DND-41 (cell line): ENCODE results near the gene CRISPLD2.
A peak's percentile ranks its signal among the peaks of the same experiment; 100 is the strongest.

Source experiments
- ATAC-seq: fragments of 200-7000 bp; cut with Tn5 transposase; 3 replicates; pipeline ENCODE4 v1.9.1; 2021; ENCODE audit warnings: low read depth; ENCODE audit not compliant: insufficient read depth
- DNase-seq: peaks from one replicate; pipeline ENCODE4 v3.0.0-alpha.2; 2020
- H2AFZ ChIP-seq: 2 replicates; pipeline ENCODE4 v1.6.0; 2012; ENCODE audit warnings: low read depth, low read length
- H3K27ac ChIP-seq: 2 replicates; pipeline ENCODE4 v1.5.1; 2012; ENCODE audit warnings: low read length, inconsistent platforms
- H3K27me3 ChIP-seq: fragments of 200-600 bp; sonication (generic); 2 replicates; pipeline ENCODE4 v1.6.0; 2012; ENCODE audit warnings: low read length, mild to moderate bottlenecking, inconsistent platforms; ENCODE audit not compliant: insufficient read depth, poor library complexity
- H3K36me3 ChIP-seq: 2 replicates; pipeline ENCODE4 v1.5.1; 2012; ENCODE audit warnings: low read length, inconsistent platforms; ENCODE audit not compliant: insufficient read depth
- H3K4me1 ChIP-seq: 2 replicates; pipeline ENCODE4 v1.5.1; 2012; ENCODE audit warnings: mild to moderate bottlenecking, low read length; ENCODE audit not compliant: insufficient read depth
- H3K4me2 ChIP-seq: 2 replicates; pipeline ENCODE4 v1.6.0; 2012; ENCODE audit warnings: mild to moderate bottlenecking, moderate library complexity, low read length, inconsistent platforms; ENCODE audit not compliant: insufficient read depth
- H3K4me3 ChIP-seq, 2 experiments: fragments of 200-600 bp in 1 of 2; shearing (Covaris generic) in 1 of 2; 2 replicates each; pipeline ENCODE4 v1.5.1; 2012 to 2016; ENCODE audit warnings: inconsistent platforms in 2 of 2, low read length in 2 of 2, mild to moderate bottlenecking in 2 of 2, low read depth in 1 of 2, moderate library complexity in 1 of 2
- H3K79me2 ChIP-seq: 2 replicates; pipeline ENCODE4 v1.6.0; 2012; ENCODE audit warnings: low read length, inconsistent platforms; ENCODE audit not compliant: insufficient read depth
- H3K9ac ChIP-seq: 2 replicates; pipeline ENCODE4 v1.6.0; 2012; ENCODE audit warnings: low read depth, mild to moderate bottlenecking, inconsistent platforms, low read length, moderate library complexity
- H3K9me3 ChIP-seq: 2 replicates; pipeline ENCODE4 v1.5.1; 2012; ENCODE audit warnings: low read length, moderate library complexity, mild to moderate bottlenecking, inconsistent platforms; ENCODE audit not compliant: insufficient read depth, severe bottlenecking
- H4K20me1 ChIP-seq: 2 replicates; pipeline ENCODE4 v1.6.0; 2012; ENCODE audit warnings: low read length; ENCODE audit not compliant: insufficient read depth
- EZH2 ChIP-seq: IDR thresholded peaks from 3 replicates; pipeline ENCODE4 v1.6.1; 2012; ENCODE audit warnings: borderline replicate concordance, low read depth, mild to moderate bottlenecking, moderate library complexity, low read length, inconsistent platforms; ENCODE audit not compliant: severe bottlenecking
- TF ChIP-seq, protein P1 (sequence below): IDR thresholded peaks from 2 replicates; pipeline ENCODE4 v1.5.1; 2012; ENCODE audit warnings: borderline replicate concordance, low read length, moderate library complexity, mild to moderate bottlenecking; ENCODE audit not compliant: poor library complexity, severe bottlenecking; ENCODE audit errors: extremely low read depth

Gene CRISPLD2

DNA sequence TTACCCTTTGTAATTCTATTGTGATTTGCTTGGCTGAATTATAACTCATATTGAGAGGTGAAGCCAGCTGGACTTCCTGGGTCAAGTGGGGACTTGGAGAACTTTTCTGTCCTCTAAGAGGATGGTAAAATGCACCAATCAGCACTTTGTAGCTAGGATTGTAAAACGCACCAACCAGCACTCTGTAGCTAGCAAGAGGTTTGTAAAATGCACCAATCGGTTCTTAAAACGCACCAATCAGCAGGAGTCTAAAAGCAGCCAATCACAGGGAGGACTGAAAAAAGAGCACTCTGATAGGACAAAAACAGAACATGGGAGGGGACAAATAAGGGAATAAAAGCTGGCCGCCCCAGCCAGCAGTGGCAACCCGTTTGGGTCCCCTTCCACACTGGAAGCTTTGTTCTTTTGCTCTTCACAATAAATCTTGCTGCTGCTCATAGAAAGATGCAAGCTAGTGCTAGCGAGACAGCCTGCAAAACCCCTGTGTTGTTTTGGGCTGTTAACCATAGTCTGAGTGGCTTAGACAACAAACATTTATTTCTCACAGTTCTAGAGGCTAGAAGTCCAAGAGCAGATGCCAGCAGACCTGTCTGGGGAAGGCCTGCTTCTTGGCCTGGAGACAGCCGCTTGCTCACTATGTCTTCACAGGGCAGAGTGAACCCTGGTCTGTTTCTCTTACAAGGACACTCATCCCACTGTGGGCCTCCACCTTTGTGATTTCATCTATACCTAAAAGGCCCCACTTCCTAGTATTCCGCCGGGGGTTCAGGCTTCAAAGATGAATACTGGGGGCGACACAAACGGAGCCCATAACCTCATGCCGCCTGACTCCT is 39.0 kb upstream of the CRISPLD2 start:
- peaks cover 3% of the 10 kb centered on the region; the same call in 1 of the 2 replicates for H4K20me1 ChIP-seq
- H3K27ac ChIP-seq: no peak overlapping the region
- no peak overlapping the region for H3K4me3 ChIP-seq
- H2AFZ ChIP-seq: no peak overlapping the region
- H3K27me3 ChIP-seq: no peaks in the 10 kb centered on the region
- DNase-seq (no peak), ATAC-seq (no peak)
- no peaks in the 10 kb centered on the region for H3K9me3 ChIP-seq
- TF ChIP-seq, protein P1, sequence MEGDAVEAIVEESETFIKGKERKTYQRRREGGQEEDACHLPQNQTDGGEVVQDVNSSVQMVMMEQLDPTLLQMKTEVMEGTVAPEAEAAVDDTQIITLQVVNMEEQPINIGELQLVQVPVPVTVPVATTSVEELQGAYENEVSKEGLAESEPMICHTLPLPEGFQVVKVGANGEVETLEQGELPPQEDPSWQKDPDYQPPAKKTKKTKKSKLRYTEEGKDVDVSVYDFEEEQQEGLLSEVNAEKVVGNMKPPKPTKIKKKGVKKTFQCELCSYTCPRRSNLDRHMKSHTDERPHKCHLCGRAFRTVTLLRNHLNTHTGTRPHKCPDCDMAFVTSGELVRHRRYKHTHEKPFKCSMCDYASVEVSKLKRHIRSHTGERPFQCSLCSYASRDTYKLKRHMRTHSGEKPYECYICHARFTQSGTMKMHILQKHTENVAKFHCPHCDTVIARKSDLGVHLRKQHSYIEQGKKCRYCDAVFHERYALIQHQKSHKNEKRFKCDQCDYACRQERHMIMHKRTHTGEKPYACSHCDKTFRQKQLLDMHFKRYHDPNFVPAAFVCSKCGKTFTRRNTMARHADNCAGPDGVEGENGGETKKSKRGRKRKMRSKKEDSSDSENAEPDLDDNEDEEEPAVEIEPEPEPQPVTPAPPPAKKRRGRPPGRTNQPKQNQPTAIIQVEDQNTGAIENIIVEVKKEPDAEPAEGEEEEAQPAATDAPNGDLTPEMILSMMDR: no peak
- no peak for TF ChIP-seq EZH2
- no peaks in the 10 kb centered on the region for H3K79me2 ChIP-seq
- peaks cover 42% of the 10 kb centered on the region for H3K36me3 ChIP-seq
- no peak overlapping the region for H3K9ac ChIP-seq
- H3K4me1 ChIP-seq: no peaks in the 10 kb centered on the region
- no peak overlapping the region for H3K4me2 ChIP-seq

DNA sequence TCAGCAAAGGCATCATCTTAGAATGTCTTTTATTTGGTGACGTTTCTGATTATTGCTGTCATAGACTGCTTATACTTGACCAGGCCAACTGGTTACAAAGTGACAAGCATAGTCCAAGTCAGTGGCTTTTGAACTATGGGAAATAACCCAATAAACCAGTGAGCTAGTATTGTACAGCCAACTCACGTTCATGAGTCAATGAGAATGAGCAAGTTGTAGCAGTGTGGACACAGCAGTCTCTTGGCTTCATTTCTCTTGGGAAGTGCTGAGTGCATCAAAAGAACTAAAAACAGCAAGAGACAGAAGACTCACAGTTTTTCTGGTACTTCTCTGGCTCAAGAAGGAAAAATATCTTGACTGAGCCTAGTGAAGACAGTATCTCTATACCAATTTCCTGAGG is 36.9 kb upstream of the CRISPLD2 start:
- DNase-seq: no peak

DNA sequence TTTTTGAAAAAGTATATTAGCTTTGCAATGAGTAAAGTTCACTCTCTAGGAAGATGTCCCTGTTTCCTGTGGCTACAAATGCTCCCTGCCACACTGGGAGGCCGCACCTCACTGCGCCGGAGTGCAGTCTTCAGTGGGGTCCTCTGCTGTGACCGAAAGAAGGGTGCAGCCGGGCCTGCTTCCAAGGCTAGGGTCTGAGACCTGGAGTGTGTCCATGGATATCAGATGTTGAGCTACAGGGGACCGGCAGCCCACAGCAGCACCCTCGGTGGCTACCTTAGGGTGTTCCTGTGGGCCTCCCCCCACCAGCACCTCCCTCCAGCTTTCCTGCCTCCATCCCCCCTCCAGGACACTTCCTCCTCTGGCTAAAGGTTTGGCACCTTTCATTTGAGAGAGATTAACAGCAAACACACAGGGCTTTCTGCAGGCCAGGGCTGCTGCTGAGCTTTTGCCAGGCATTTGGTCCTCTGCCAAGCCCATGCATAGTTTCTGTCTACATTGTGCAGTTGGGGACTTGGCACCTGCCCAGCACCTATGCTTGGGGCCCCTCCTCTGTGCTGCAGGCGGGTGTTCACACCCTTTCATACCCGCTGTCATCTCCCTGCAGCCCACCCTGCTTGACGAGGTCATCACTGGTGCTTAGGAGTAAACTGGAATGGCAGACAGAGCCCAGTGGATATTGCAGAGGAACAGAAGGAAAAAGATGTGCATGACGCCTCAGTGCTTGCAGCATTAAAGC is 33.8 kb upstream of the CRISPLD2 start:
- no peaks in the 10 kb centered on the region for H3K27me3 ChIP-seq
- H3K4me2 ChIP-seq: no peak overlapping the region

More for the DNA sequence above, 36.9 kb upstream of the CRISPLD2 start:
- Histone ChIP-seq H3K36me3 (peaks cover 21% of the 10 kb centered on the region), H2AFZ (no peak overlapping the region), H3K4me1 (no peaks in the 10 kb centered on the region), H3K9ac (no peak overlapping the region), H3K79me2 (no peaks in the 10 kb centered on the region), H3K4me2 (no peak overlapping the region), H3K4me3 (no peak overlapping the region), H3K27ac (no peak overlapping the region), H3K9me3 (no peaks in the 10 kb centered on the region), H4K20me1 (no peaks in the 10 kb centered on the region; the same call in 1 of the 2 replicates), H3K27me3 (no peaks in the 10 kb centered on the region)
- ATAC-seq: no peak
- TF ChIP-seq EZH2: no peak
- TF ChIP-seq, protein P1: no peak

More for the DNA sequence above, 33.8 kb upstream of the CRISPLD2 start:
- Histone ChIP-seq H3K4me1 (no peaks in the 10 kb centered on the region), H3K4me3 (no peak overlapping the region), H2AFZ (no peak overlapping the region), H3K79me2 (no peaks in the 10 kb centered on the region), H3K9ac (no peak overlapping the region), H3K27ac (no peak overlapping the region), H3K9me3 (no peaks in the 10 kb centered on the region), H3K36me3 (no peaks in the 10 kb centered on the region), H4K20me1 (no peaks in the 10 kb centered on the region; the same call in 1 of the 2 replicates)
- ATAC-seq (peak; percentile 22; the same call in 1 of the 3 replicates), DNase-seq (no peak)
- TF ChIP-seq EZH2: no peak
- TF ChIP-seq, protein P1: no peak
